ENCODE data around the gene BCAN. TPM values are rescaled to one million over a fixed set of nuclear protein-coding genes. Genes with fewer than 3 reads are reported as not detected.

Gene BCAN
- total RNA-seq, 2 experiments from 2014 or later = not detected

DNA sequence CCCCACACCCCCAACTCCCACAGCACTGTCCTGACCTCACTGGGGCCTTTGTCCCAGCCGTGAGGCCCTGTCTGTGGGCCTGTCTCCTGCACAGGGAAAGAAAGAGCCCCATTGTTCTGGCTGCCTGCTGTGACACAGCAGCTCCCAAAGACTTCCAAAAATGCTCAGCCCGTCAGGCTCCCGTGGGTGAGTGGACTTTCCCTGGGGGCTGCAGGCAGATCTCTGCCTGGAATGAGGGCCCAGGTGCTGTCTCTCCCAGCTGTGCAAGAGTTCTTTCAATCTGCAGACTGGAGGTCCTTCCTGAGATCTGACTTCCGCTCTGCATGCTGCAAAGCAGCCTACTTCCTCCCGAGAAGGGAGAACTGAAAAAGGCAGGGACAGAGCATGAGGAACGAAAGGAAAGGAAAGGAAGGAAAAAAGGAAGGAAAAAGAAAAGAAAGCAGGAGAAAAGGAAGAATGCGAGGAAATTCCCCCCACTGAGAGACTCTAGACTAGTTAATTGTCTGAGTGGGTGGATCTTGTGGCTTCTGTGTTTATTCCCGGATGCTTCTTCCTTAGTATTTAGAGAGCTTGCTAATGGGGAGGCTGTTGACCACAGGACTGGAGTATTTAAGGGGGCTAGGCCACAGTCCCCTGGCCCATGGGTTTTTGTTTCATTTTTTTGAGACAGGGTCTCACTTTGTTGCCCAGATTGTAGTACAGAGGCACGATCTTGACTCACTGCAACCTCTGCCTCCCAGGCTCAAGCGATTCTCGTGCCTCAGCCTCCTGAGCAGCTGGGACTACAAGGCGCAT lies 20.3 kb downstream of the BCAN start:
- DNase-seq (no peak), ATAC-seq (no peak)
- Mint-ChIP-seq H3K36me3 (ENCODE audit: low read depth) (no peaks in the 10 kb centered on the region), H3K4me1 (peaks cover 40% of the 10 kb centered on the region), H3K27me3 (peaks cover 8% of the 10 kb centered on the region), H3K9me3 (ENCODE audit: low read depth) (no peaks in the 10 kb centered on the region), H3K4me3 (no peak overlapping the region), H3K27ac (no peak overlapping the region)
- ChIA-PET CTCF (interaction anchor here (0.6 to 3.0 kb wide), 9 partner anchors 15 to 154 kb away, joined by 3 to 54 read pairs (median 8); partner anchors contain the start of genes ISG20L2, METTL25B and NES), POLR2A (interaction anchor here (0.7 kb wide), 1 partner anchor 126 kb away, joined by 3 read pairs; no protein-coding TSS in a partner anchor)
- intact Hi-C loops (cut with DNase I, micrococcal nuclease) = loop anchor here in 1 of 2 experiments (5.0 kb wide), 1 partner anchor 470 kb away; no protein-coding TSS in a partner anchor

DNA sequence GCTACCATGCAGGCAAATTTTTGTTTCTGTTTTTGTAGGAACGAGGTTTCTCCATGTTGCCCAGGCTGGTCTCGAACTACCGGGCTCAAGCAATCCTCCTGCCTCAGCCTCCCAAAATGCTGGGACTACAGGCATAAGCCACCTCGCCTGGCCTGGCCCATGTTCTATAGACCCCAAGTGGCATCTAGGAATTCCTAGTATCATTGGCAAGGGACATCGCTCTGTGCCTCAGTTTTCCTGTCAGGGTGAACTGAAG lies 20.8 kb downstream of the BCAN start:
- POLR2A ChIA-PET = no interaction called here
- no peak overlapping the region for H3K27ac Mint-ChIP-seq
- no peaks in the 10 kb centered on the region for H3K9me3 Mint-ChIP-seq (ENCODE audit: low read depth)
- H3K4me1 Mint-ChIP-seq = peaks cover 34% of the 10 kb centered on the region
- no peaks in the 10 kb centered on the region for H3K36me3 Mint-ChIP-seq (ENCODE audit: low read depth)
- ATAC-seq (no peak), DNase-seq (no peak)
- CTCF ChIA-PET = interaction anchor here (1.0 to 2.7 kb wide), 3 partner anchors 15 to 38 kb away, joined by 4 to 28 read pairs (median 14); partner anchors contain the start of gene NES
- intact Hi-C loops (cut with DNase I, micrococcal nuclease) = loop anchor here in 1 of 2 experiments (5.0 kb wide), 1 partner anchor 470 kb away; no protein-coding TSS in a partner anchor
- peaks cover 4% of the 10 kb centered on the region for H3K27me3 Mint-ChIP-seq
- no peak overlapping the region for H3K4me3 Mint-ChIP-seq

DNA sequence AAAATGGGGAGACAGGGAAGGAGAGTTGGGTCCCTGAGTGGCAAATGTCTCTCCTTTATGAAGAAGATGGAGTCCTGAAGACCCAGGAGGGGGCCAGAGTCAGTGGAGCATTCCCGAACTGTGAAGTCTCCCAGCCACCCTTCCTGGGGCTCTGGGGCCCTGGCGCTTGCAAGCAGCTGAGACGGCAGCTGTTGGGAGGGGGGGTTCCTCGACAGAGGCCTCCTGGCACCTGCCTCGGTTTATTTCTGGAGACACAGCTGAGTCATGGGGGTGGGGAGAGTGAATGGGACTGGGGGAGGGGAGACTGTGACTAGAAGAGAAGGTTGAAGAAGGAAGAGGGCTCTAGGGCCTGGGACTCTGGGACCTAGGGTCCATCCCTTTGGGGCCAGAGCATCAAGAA lies 21.3 kb downstream of the BCAN start:
- no peak for ATAC-seq
- ChIA-PET POLR2A (no interaction called here), CTCF (interaction anchor here (0.6 kb wide), 1 partner anchor 39 kb away, joined by 5 read pairs; no protein-coding TSS in a partner anchor)
- Mint-ChIP-seq H3K4me1 (peaks cover 31% of the 10 kb centered on the region), H3K27ac (no peak overlapping the region), H3K4me3 (no peak overlapping the region), H3K9me3 (ENCODE audit: low read depth) (no peaks in the 10 kb centered on the region), H3K27me3 (peaks cover 2% of the 10 kb centered on the region), H3K36me3 (ENCODE audit: low read depth) (no peaks in the 10 kb centered on the region)
- intact Hi-C loops (cut with DNase I, micrococcal nuclease) = loop anchor here in 1 of 2 experiments (5.0 kb wide), 1 partner anchor 469 kb away; no protein-coding TSS in a partner anchor
- no peak for DNase-seq

DNA sequence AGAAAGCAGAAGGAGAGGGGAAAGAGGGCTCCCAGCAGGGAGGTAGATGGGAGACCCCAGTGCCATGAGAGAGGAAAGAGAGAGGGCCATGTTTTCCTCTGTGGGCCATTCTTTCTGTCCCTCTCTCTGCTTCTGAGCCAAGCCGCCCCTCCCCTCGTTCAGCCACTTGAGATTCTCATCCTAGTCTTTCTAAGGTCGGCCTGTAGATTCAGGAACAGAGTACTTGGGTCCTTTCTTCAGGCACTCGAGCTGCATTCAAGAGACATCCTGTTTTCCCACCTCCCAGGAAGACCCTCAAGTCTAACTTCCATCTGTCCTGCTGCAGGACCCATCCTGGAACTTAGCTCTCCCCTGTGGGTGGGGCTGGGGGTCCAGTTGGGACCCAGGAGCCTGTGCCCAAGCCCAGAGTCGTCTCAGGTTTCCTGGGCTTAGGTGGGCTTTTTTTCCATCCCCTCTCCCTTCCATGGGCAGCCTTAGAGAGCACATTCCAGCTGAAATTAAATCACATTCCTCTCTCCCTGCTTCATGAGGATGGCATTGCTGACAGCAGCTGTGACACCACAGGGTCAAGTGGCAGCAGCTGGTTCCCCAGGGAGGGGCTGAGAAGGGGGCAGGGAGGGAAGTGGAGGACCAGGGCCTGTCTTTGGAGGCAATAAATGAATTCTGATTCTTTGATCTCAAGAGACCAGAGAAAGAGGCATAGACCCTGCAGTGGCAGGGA lies 22.3 kb downstream of the BCAN start:
- Mint-ChIP-seq H3K4me1 (peaks cover 30% of the 10 kb centered on the region), H3K27ac (no peak overlapping the region), H3K27me3 (peaks cover 2% of the 10 kb centered on the region), H3K4me3 (no peak overlapping the region), H3K36me3 (ENCODE audit: low read depth) (no peaks in the 10 kb centered on the region), H3K9me3 (ENCODE audit: low read depth) (no peaks in the 10 kb centered on the region)
- intact Hi-C loops (cut with DNase I, micrococcal nuclease) = loop anchor here in 1 of 2 experiments (5.0 kb wide), 1 partner anchor 468 kb away; no protein-coding TSS in a partner anchor
- ATAC-seq (no peak), DNase-seq (no peak)
- POLR2A ChIA-PET = no interaction called here
- CTCF ChIA-PET = interaction anchor here (1.2 to 1.3 kb wide), 2 partner anchors 20 to 37 kb away, joined by 4 to 5 read pairs; no protein-coding TSS in a partner anchor

DNA sequence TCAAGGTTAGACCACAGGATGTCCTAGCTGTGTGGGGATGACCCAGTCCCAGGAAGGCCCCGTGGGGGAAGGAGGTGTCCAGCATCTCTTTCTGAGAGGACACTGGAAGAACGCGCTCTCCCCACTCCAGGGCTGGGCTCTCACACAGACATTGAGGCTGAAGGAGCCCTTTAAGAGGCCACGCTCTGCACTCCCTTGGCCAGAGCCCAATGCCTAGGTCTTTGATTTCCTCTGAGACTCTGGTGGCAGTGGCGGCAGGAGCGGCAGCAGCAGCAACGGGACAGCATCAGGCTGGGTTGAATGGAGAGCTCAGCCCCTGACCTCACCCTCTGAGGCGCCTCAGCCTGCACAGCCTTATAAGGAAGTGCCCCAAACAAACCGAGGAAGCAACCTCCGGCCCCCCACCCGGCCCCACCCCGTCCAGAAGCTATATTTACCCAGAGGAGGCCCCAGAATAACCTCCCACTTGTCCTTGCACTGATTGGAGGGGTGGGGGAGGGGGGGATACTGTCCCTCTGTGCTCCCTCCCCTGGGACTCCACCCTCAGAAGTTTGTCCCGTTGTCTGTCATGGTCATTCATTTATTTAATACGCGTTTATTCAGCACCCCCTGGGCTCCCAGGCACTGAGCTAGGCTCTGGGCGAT lies 23.0 kb downstream of the BCAN start:
- Mint-ChIP-seq H3K4me3 (no peak overlapping the region), H3K36me3 (ENCODE audit: low read depth) (no peaks in the 10 kb centered on the region), H3K27ac (no peak overlapping the region), H3K27me3 (peaks cover 2% of the 10 kb centered on the region), H3K9me3 (ENCODE audit: low read depth) (no peaks in the 10 kb centered on the region), H3K4me1 (peaks cover 24% of the 10 kb centered on the region)
- ChIA-PET POLR2A (no interaction called here), CTCF (interaction anchor here (0.6 to 1.3 kb wide), 4 partner anchors 10 to 38 kb away, joined by 3 to 5 read pairs (median 4); no protein-coding TSS in a partner anchor)
- ATAC-seq (no peak), DNase-seq (no peak)
- intact Hi-C loops (cut with DNase I, micrococcal nuclease) = loop anchor here in 1 of 2 experiments (5.0 kb wide), 1 partner anchor 467 kb away; no protein-coding TSS in a partner anchor

DNA sequence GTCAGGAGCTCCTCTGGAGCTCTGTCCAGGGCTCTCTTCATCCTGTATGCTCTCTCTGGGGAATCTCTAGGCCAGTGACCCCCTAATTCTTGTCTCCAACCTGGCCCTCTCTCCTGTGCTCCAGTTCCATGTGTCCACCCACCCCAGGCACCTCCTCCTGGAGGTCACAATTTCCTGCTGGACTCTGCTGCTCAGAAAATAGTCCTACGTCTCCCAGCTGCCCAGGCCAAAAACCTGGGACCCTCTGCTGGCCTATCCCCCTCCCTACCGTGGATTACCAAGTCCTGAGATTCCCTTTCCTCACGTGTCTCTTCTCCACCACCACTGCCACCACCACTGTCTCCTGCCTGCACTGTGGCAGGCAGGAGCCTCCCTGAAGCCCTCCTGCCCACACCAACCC lies 23.6 kb downstream of the BCAN start:
- Mint-ChIP-seq H3K9me3 (ENCODE audit: low read depth) (no peaks in the 10 kb centered on the region), H3K27me3 (peaks cover 2% of the 10 kb centered on the region), H3K4me3 (no peak overlapping the region), H3K4me1 (peaks cover 18% of the 10 kb centered on the region), H3K27ac (no peak overlapping the region), H3K36me3 (ENCODE audit: low read depth) (no peaks in the 10 kb centered on the region)
- intact Hi-C loops (cut with DNase I, micrococcal nuclease) = no loop called here
- ChIA-PET POLR2A (interaction anchor here (0.6 kb wide), 1 partner anchor 64 kb away, joined by 8 read pairs; the partner anchor contains the start of gene GPATCH4), CTCF (interaction anchor here (0.6 to 1.5 kb wide), 5 partner anchors 10 to 53 kb away, joined by 3 to 4 read pairs (median 4); no protein-coding TSS in a partner anchor)
- DNase-seq (no peak), ATAC-seq (no peak)

DNA sequence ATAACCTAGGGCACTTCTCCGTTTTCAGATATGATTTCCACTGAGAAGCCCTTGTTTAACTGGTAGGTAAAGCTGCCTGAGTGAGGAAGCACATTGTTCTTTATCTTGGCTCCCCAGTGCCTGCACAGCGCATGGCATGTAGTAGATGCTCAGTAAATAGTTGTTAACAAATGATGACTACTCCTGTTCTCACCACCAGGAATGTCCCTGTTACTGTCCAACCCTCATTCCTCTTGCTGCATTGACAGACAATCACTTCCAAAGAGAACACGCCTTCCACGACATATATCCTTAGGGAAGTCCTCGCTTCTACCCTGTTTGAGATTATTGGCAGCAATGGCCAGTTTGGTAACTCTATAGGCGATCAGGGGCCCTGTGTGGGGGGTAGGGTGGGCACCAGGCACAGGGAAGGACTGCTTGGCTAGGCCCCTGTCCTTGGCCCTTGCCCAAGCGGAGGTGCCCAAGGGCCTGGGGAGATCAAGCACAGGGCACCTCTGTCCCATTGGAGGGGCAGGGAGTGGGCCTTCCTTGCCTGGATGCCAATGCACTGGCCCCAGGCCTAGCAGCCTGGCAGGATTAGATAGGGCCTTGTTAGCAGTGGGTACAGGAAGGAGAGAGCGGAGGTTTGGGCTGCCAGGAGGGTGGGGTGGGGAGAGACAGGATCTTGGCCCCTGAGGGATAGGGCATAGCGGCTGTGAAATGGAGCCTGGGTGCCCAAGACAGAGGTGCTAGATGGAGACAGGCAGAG lies 25.1 kb downstream of the BCAN start:
- ChIA-PET POLR2A (no interaction called here), CTCF (interaction anchor here (0.6 to 1.5 kb wide), 3 partner anchors 39 to 55 kb away, joined by 3 to 4 read pairs (median 3); no protein-coding TSS in a partner anchor)
- H3K4me1 Mint-ChIP-seq = peaks cover 8% of the 10 kb centered on the region

DNA sequence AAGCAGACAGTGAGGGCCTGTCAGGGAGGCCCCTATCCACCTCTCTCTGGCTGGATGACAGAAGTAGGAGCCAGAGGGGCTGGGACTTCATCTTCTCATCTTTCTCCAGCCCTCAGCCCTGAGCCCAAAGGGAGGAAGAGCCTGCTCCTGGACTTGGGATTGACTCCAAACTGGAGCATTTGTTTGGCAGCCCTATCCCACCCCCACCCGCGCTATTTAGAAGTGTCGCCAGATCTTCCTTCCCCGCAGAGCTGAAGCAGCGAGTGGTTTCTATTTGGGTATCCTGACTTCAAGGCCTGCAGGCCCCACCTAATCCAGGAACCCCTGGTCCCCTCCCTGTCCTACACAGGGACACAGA lies 25.7 kb downstream of the BCAN start:
- H3K9me3 Mint-ChIP-seq (ENCODE audit: low read depth) = no peaks in the 10 kb centered on the region
- H3K27ac Mint-ChIP-seq = no peak overlapping the region
- ChIA-PET POLR2A (no interaction called here), CTCF (no interaction called here)
- H3K36me3 Mint-ChIP-seq (ENCODE audit: low read depth) = no peaks in the 10 kb centered on the region
- intact Hi-C loops (cut with DNase I, micrococcal nuclease) = no loop called here
- H3K4me1 Mint-ChIP-seq = peaks cover 3% of the 10 kb centered on the region
- peaks cover 9% of the 10 kb centered on the region for H3K27me3 Mint-ChIP-seq
- ATAC-seq = no peak
- no peak for DNase-seq
- no peak overlapping the region for H3K4me3 Mint-ChIP-seq

More for the DNA sequence above, 25.1 kb downstream of the BCAN start:
- no peak for ATAC-seq
- no peaks in the 10 kb centered on the region for H3K9me3 Mint-ChIP-seq (ENCODE audit: low read depth)
- no peak for DNase-seq
- H3K27ac Mint-ChIP-seq = no peak overlapping the region
- no peaks in the 10 kb centered on the region for H3K36me3 Mint-ChIP-seq (ENCODE audit: low read depth)
- intact Hi-C loops (cut with DNase I, micrococcal nuclease) = no loop called here
- H3K4me3 Mint-ChIP-seq = no peak overlapping the region
- peaks cover 9% of the 10 kb centered on the region for H3K27me3 Mint-ChIP-seq

DNA sequence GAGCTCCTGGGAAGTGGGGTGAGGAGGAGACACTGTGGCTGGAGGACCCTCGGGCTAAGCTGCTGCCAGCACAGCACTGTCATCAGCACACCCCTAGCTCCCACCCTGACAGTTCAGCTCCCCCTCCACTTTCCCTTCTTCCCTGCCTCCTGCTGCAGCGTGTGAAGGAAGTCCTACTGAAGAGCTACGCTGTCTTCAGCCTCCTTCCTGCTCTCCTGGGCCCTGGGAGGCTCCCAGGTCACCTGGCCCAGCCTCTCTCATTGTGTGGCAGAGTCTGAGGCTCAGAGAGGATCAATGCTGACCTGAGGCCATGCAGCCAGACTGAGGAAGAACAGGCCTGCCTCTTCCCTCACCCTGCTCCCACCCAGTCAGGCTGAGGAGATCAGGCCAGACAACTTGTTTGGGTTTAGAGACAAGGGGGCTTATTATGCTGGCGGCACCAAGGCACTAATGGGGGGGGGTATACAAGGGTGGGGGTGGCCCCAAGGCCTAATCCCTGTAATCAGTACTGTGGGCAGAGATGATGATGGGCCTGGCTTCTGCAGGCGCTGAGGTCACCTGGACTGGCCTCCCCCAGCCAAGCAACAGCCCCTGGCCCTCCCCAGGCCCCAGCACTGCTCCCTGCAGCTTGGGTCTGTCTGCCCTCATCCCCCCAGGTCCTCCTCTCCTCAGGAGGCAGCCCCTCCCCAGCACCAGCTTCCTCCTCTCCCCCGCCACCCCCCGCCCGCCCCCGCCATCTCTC lies 26.2 kb downstream of the BCAN start:
- H3K4me3 Mint-ChIP-seq = no peak overlapping the region
- H3K36me3 Mint-ChIP-seq (ENCODE audit: low read depth) = no peaks in the 10 kb centered on the region
- ChIA-PET CTCF (no interaction called here), POLR2A (no interaction called here)
- DNase-seq (no peak), ATAC-seq (no peak)
- H3K9me3 Mint-ChIP-seq (ENCODE audit: low read depth) = no peaks in the 10 kb centered on the region
- intact Hi-C loops (cut with DNase I, micrococcal nuclease) = no loop called here
- peaks cover 9% of the 10 kb centered on the region for H3K27me3 Mint-ChIP-seq
- no peak overlapping the region for H3K27ac Mint-ChIP-seq
- H3K4me1 Mint-ChIP-seq = no peaks in the 10 kb centered on the region

DNA sequence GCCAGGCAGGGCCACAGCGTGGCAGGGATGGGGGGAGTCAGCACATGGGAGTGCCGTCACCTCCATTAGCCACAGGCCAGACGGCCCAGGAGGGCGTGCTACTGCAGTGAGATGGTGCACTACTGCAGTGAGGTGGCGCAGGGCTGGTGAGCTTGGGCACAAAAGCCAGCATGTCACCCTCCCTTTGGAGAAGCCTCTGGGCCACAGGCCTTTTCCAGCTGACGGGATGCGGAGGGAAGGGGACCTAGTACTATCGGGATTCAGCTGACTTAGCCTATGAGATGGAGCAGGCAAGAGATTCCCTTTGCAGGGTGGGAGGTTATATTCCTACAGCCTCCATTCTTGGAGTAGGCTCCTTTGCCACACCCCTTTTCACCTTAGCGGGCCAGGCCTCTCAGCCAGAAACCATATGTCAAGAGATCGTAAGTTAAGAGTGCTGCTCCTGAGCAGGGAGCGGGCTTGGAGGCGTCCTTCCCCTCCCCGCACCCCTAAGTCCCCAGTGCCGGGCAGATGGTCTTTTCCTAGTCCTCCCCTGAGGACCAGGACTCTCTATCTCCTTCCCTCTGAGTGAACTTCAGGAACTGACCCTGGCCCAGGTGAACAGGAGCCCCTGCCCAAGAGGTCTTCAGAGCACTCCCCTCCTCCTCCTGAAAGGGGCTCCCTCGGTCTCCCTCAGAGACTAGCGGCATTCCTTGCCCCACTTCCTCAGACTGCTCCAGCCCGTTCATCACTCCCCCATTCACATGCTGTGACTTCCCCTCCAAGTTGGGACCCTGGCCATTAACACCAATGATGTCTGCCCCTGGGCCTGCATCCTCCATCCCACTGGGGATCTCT lies 27.1 kb downstream of the BCAN start:
- no peaks in the 10 kb centered on the region for H3K36me3 Mint-ChIP-seq (ENCODE audit: low read depth)
- H3K27me3 Mint-ChIP-seq = peaks cover 9% of the 10 kb centered on the region
- POLR2A ChIA-PET = no interaction called here
- no peaks in the 10 kb centered on the region for H3K9me3 Mint-ChIP-seq (ENCODE audit: low read depth)
- no peak overlapping the region for H3K27ac Mint-ChIP-seq
- H3K4me1 Mint-ChIP-seq = no peaks in the 10 kb centered on the region
- CTCF ChIA-PET = no interaction called here
- ATAC-seq (no peak), DNase-seq (no peak)
- H3K4me3 Mint-ChIP-seq = no peak overlapping the region
- intact Hi-C loops (cut with DNase I, micrococcal nuclease) = no loop called here

Measured in activated CD4-positive, alpha-beta T cell treated with anti-CD3 and anti-CD28 coated beads for 36 hours (primary cell).